WTC11 (cell line): ENCODE measurements around the gene FNIP1. TPM values are rescaled to one million over a fixed set of nuclear protein-coding genes. Genes with fewer than 3 reads are reported as not detected.

ENCODE experiments used
- ATAC-seq: fragments of 200-7000 bp; cut with Tn5 transposase; 2 replicates; pipeline ENCODE4 v1.10.0; 2021; ENCODE audit warnings: mild to moderate bottlenecking, moderate library complexity
- CTCF ChIA-PET: fragments of 300-600 bp; sonication (Branson Sonifier 250); formaldehyde crosslinking; loops from one replicate; lab custom pipeline; 2021; ENCODE audit warnings: antibody characterized with exemption; lab: Charles Lee
- POLR2A ChIA-PET: fragments of 350-600 bp; sonication (Branson Sonifier 250); formaldehyde crosslinking; loops from one replicate; lab custom pipeline; 2021; ENCODE audit warnings: antibody characterized with exemption; lab: Charles Lee
- DNase-seq: peaks from one replicate; pipeline ENCODE4 v3.0.0; 2021; ENCODE audit warnings: low spot score
- H3K27ac Mint-ChIP-seq: 2 replicates; pipeline ENCODE4 v1.8.0; 2021; ENCODE audit warnings: mixed read lengths
- H3K27me3 Mint-ChIP-seq: 2 replicates; pipeline ENCODE4 v1.8.0; 2021; ENCODE audit warnings: low read depth, mild to moderate bottlenecking, moderate library complexity, mixed read lengths
- H3K36me3 Mint-ChIP-seq: 2 replicates; pipeline ENCODE4 v1.8.0; 2021; ENCODE audit warnings: mixed read lengths
- H3K4me1 Mint-ChIP-seq: 2 replicates; pipeline ENCODE4 v1.8.0; 2022; ENCODE audit warnings: mixed read lengths
- H3K4me3 Mint-ChIP-seq: 2 replicates; pipeline ENCODE4 v1.8.0; 2021; ENCODE audit warnings: mild to moderate bottlenecking, moderate library complexity, mixed read lengths
- H3K9me3 Mint-ChIP-seq: 2 replicates; pipeline ENCODE4 v1.8.0; 2021; ENCODE audit warnings: mixed read lengths
- ATF6 ChIP-seq: sonication (generic); formaldehyde crosslinking; IDR thresholded peaks from 2 replicates; pipeline ENCODE4 v1.8.1; 2023; ENCODE audit warnings: mild to moderate bottlenecking, missing genetic modification reagents
- ELF4 ChIP-seq: sonication (generic); formaldehyde crosslinking; IDR thresholded peaks from 2 replicates; pipeline ENCODE4 v1.8.1; 2022; ENCODE audit warnings: low read depth, mild to moderate bottlenecking, moderate library complexity, missing genetic modification reagents
- EMX1 ChIP-seq: fragments of 250-450 bp; sonication (Bioruptor Pico); IDR thresholded peaks from 2 replicates; pipeline ENCODE4 v1.8.0; 2021; ENCODE audit warnings: mild to moderate bottlenecking
- ERG ChIP-seq: fragments of 250-450 bp; sonication (Bioruptor Pico); IDR thresholded peaks from 2 replicates; pipeline ENCODE4 v1.8.0; 2021; ENCODE audit warnings: mild to moderate bottlenecking
- FOXP4 ChIP-seq: sonication (generic); formaldehyde crosslinking; IDR thresholded peaks from 2 replicates; pipeline ENCODE4 v1.8.0; 2022; ENCODE audit warnings: mild to moderate bottlenecking, missing genetic modification reagents
- MAX ChIP-seq: sonication (generic); formaldehyde crosslinking; IDR thresholded peaks from 2 replicates; pipeline ENCODE4 v1.8.0; 2022; ENCODE audit warnings: mild to moderate bottlenecking, missing genetic modification reagents
- MYBL2 ChIP-seq: sonication (generic); formaldehyde crosslinking; IDR thresholded peaks from 2 replicates; pipeline ENCODE4 v1.8.1; 2023; ENCODE audit warnings: mild to moderate bottlenecking, moderate library complexity, missing genetic modification reagents
- NFE2L1 ChIP-seq: sonication (generic); formaldehyde crosslinking; IDR thresholded peaks from 2 replicates; pipeline ENCODE4 v1.8.1; 2023; ENCODE audit warnings: missing genetic modification reagents
- NR3C1 ChIP-seq: sonication (generic); formaldehyde crosslinking; conservative IDR thresholded peaks from 2 replicates; pipeline ENCODE4 v1.8.1; 2023; ENCODE audit warnings: low read depth, mild to moderate bottlenecking, missing genetic modification reagents
- OVOL2 ChIP-seq: fragments of 250-450 bp; sonication (Bioruptor Pico); IDR thresholded peaks from 2 replicates; pipeline ENCODE4 v1.9.0; 2021; ENCODE audit warnings: mild to moderate bottlenecking, borderline replicate concordance
- PRRX2 ChIP-seq: fragments of 250-450 bp; sonication (Bioruptor Pico); IDR thresholded peaks from 2 replicates; pipeline ENCODE4 v1.8.0; 2021; ENCODE audit warnings: mild to moderate bottlenecking
- RELA ChIP-seq: sonication (generic); formaldehyde crosslinking; IDR thresholded peaks from 2 replicates; pipeline ENCODE4 v1.8.1; 2022; ENCODE audit warnings: missing genetic modification reagents, mild to moderate bottlenecking, borderline replicate concordance
- SP1 ChIP-seq: sonication (generic); formaldehyde crosslinking; conservative IDR thresholded peaks from 2 replicates; pipeline ENCODE4 v1.8.1; 2022; ENCODE audit warnings: missing genetic modification reagents
- ZNF121 ChIP-seq: sonication (generic); formaldehyde crosslinking; IDR thresholded peaks from 2 replicates; pipeline ENCODE4 v1.8.0; 2023; ENCODE audit warnings: missing genetic modification reagents
- ZNF532 ChIP-seq: fragments of 250-450 bp; sonication (Bioruptor Pico); IDR thresholded peaks from 2 replicates; pipeline ENCODE4 v1.9.0; 2021; ENCODE audit warnings: mild to moderate bottlenecking, borderline replicate concordance
- total RNA-seq: library from RNA; stranded (reverse); gene quantifications from 3 replicates; pipeline ENCODE4 v1.2.3, GENCODE V29; 2021
- TF ChIP-seq, protein P1 (sequence below): sonication (generic); formaldehyde crosslinking; IDR thresholded peaks from 2 replicates; pipeline ENCODE4 v1.8.0; 2023; ENCODE audit warnings: mild to moderate bottlenecking, missing genetic modification reagents

The FNIP1 gene
- total RNA-seq, 1 experiment from 2014 or later, result 17.2 TPM

DNA sequence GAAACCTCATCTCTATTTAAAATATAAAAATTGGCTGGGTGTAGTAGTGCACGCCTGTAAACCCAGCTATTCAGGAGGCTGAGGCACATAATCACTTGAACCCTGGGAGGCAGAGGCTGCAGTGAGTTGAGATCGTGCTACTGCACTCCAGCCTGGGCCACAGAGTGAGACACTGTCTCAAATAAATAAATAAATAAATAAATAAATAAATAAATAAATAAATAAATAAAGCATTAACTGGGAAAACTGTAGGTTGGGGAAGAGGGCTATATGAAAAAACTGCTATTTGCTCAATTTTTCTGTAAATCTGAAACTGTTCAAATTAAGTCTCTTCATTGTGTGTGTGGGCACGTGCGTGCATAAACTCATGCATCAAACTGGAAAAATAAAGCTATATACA lies 101.9 kb downstream of the FNIP1 start:
- POLR2A ChIA-PET, result no interaction called here
- no peak for TF ChIP-seq ELF4 (CRISPR knock-in tag)
- no peak for TF ChIP-seq NFE2L1 (CRISPR knock-in tag)
- TF ChIP-seq, protein P1, sequence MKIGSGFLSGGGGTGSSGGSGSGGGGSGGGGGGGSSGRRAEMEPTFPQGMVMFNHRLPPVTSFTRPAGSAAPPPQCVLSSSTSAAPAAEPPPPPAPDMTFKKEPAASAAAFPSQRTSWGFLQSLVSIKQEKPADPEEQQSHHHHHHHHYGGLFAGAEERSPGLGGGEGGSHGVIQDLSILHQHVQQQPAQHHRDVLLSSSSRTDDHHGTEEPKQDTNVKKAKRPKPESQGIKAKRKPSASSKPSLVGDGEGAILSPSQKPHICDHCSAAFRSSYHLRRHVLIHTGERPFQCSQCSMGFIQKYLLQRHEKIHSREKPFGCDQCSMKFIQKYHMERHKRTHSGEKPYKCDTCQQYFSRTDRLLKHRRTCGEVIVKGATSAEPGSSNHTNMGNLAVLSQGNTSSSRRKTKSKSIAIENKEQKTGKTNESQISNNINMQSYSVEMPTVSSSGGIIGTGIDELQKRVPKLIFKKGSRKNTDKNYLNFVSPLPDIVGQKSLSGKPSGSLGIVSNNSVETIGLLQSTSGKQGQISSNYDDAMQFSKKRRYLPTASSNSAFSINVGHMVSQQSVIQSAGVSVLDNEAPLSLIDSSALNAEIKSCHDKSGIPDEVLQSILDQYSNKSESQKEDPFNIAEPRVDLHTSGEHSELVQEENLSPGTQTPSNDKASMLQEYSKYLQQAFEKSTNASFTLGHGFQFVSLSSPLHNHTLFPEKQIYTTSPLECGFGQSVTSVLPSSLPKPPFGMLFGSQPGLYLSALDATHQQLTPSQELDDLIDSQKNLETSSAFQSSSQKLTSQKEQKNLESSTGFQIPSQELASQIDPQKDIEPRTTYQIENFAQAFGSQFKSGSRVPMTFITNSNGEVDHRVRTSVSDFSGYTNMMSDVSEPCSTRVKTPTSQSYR (CRISPR knock-in tag), result no peak
- no peak for TF ChIP-seq NR3C1 (CRISPR knock-in tag)
- TF ChIP-seq MAX (CRISPR knock-in tag), result no peak
- TF ChIP-seq ATF6 (CRISPR knock-in tag), result no peak
- no peak for TF ChIP-seq RELA (CRISPR knock-in tag)
- no peak for TF ChIP-seq OVOL2 (CRISPR knock-in tag)
- no peak for TF ChIP-seq ZNF532 (CRISPR knock-in tag)
- TF ChIP-seq ERG (CRISPR knock-in tag), result no peak
- no peak for TF ChIP-seq ZNF121 (CRISPR knock-in tag)
- no peak for TF ChIP-seq MYBL2 (CRISPR knock-in tag)
- TF ChIP-seq PRRX2 (CRISPR knock-in tag), result no peak
- no peak for TF ChIP-seq SP1 (CRISPR knock-in tag)
- TF ChIP-seq FOXP4 (CRISPR knock-in tag), result no peak
- TF ChIP-seq EMX1 (CRISPR knock-in tag), result no peak
- Mint-ChIP-seq H3K27me3 (no peaks in the 10 kb centered on the region), H3K36me3 (peaks cover 11% of the 10 kb centered on the region), H3K4me3 (no peak overlapping the region), H3K27ac (no peak overlapping the region), H3K9me3 (peaks cover 4% of the 10 kb centered on the region), H3K4me1 (no peaks in the 10 kb centered on the region)
- CTCF ChIA-PET, result no interaction called here
- DNase-seq, result no peak
- no peak for ATAC-seq
